HepG2 (cell line): ENCODE results near the gene ELOVL6. TPM values are rescaled to one million over a fixed set of nuclear protein-coding genes. Genes with fewer than 3 reads are reported as not detected.

Source experiments
- CHCHD3 ChIP-seq: sonication (generic); formaldehyde crosslinking; IDR thresholded peaks from 2 replicates; pipeline ENCODE4 v1.8.0; 2022; ENCODE audit warnings: mild to moderate bottlenecking, missing genetic modification reagents, moderate library complexity
- DPF2 ChIP-seq: sonication (generic); formaldehyde crosslinking; IDR thresholded peaks from 2 replicates; pipeline ENCODE4 v1.4.0; 2020; ENCODE audit warnings: mild to moderate bottlenecking, low read depth, missing genetic modification reagents, borderline replicate concordance
- EED ChIP-seq: sonication (generic); formaldehyde crosslinking; IDR thresholded peaks from 2 replicates; pipeline ENCODE4 v1.5.0; 2020; ENCODE audit warnings: mild to moderate bottlenecking, missing genetic modification reagents
- GTF3A ChIP-seq: sonication (generic); formaldehyde crosslinking; conservative IDR thresholded peaks from 2 replicates; pipeline ENCODE4 v1.4.0; 2020; ENCODE audit warnings: mild to moderate bottlenecking, missing genetic modification reagents
- ISL2 ChIP-seq: sonication (generic); formaldehyde crosslinking; IDR thresholded peaks from 2 replicates; pipeline ENCODE4 v1.5.0; 2020; ENCODE audit warnings: missing genetic modification reagents
- KLF12 ChIP-seq: sonication (generic); formaldehyde crosslinking; IDR thresholded peaks from 2 replicates; pipeline ENCODE4 v1.4.0; 2020; ENCODE audit warnings: missing genetic modification reagents, borderline replicate concordance
- NPAS2 ChIP-seq: sonication (generic); formaldehyde crosslinking; IDR thresholded peaks from 2 replicates; pipeline ENCODE4 v1.8.0; 2022; ENCODE audit warnings: mild to moderate bottlenecking, missing genetic modification reagents, borderline replicate concordance
- PCBP1 ChIP-seq: fragments of 200-400 bp; formaldehyde crosslinking; IDR thresholded peaks from 2 replicates; pipeline ENCODE4 v1.6.1; 2017; ENCODE audit warnings: mild to moderate bottlenecking, low read depth, low read length, borderline replicate concordance
- RBM22 ChIP-seq: fragments of 200-400 bp; formaldehyde crosslinking; optimal IDR thresholded peaks from 2 replicates; pipeline ENCODE3; 2017; ENCODE audit warnings: mild to moderate bottlenecking, low read length, moderate library complexity
- RFX1 ChIP-seq: fragments of 450-650 bp; IDR thresholded peaks from 2 replicates; pipeline ENCODE4 v1.6.1; 2017
- SRY ChIP-seq: sonication (generic); formaldehyde crosslinking; IDR thresholded peaks from 2 replicates; pipeline ENCODE4 v1.8.0; 2022; ENCODE audit warnings: mild to moderate bottlenecking, missing genetic modification reagents
- SSRP1 ChIP-seq: IDR thresholded peaks from 2 replicates; pipeline ENCODE4 v1.6.1; 2016; ENCODE audit warnings: control low read depth
- TAF15 ChIP-seq: fragments of 200-400 bp; formaldehyde crosslinking; IDR thresholded peaks from one replicate; pipeline ENCODE4 v1.6.1; 2018; ENCODE audit warnings: mild to moderate bottlenecking, low read depth, low read length; ENCODE audit not compliant: poor library complexity, severe bottlenecking
- TRIM24 ChIP-seq: sonication (generic); formaldehyde crosslinking; IDR thresholded peaks from 2 replicates; pipeline ENCODE4 v1.8.0; 2022; ENCODE audit warnings: mild to moderate bottlenecking, missing genetic modification reagents
- ZNF331 ChIP-seq: sonication (generic); formaldehyde crosslinking; IDR thresholded peaks from 2 replicates; pipeline ENCODE4 v1.4.0; 2020; ENCODE audit warnings: missing genetic modification reagents
- ZNF343 ChIP-seq: sonication (generic); formaldehyde crosslinking; IDR thresholded peaks from 2 replicates; pipeline ENCODE4 v1.4.0; 2020; ENCODE audit warnings: mild to moderate bottlenecking, missing genetic modification reagents
- ZNF552 ChIP-seq: sonication (generic); formaldehyde crosslinking; IDR thresholded peaks from 2 replicates; pipeline ENCODE4 v1.9.0; 2022; ENCODE audit warnings: missing genetic modification reagents, mild to moderate bottlenecking, borderline replicate concordance
- polyA plus RNA-seq, 8 experiments: library from polyadenylated mRNA; depleted of rRNA in 3 of 8; stranded (reverse) in 7 of 8; unstranded in 1 of 8; fragments of >200 nt; fragmentation: Illumina TruSeq in 4 of 8; extraction: Trizol in 4 of 8; gene quantifications; 2 replicates each; pipeline versions ENCODE4 v1.2.1 to v1.2.3, GENCODE V29; 2011 to 2016; ENCODE audit warnings: low read depth in 4 of 8, missing spikeins in 1 of 8, mixed read lengths in 1 of 8; ENCODE audit not compliant: insufficient read depth in 1 of 8
- total RNA-seq, 5 experiments: library from RNA; depleted of rRNA; stranded (reverse); fragments of >200 nt; fragmentation: Illumina TruSeq; extraction: Trizol; gene quantifications; 2 replicates each; pipeline ENCODE4 v1.2.3, GENCODE V29; 2016; ENCODE audit warnings: low read depth in 1 of 5
- TF ChIP-seq, protein P1 (sequence below): IDR thresholded peaks from 2 replicates; pipeline ENCODE4 v1.4.0; 2020; ENCODE audit warnings: mild to moderate bottlenecking, missing genetic modification reagents
- TF ChIP-seq, protein P2 (sequence below): sonication (generic); formaldehyde crosslinking; IDR thresholded peaks from 2 replicates; pipeline ENCODE4 v1.8.1; 2023; ENCODE audit warnings: mild to moderate bottlenecking, inconsistent platforms, moderate library complexity, missing genetic modification reagents, borderline replicate concordance
- TF ChIP-seq, protein P3 (sequence below): conservative IDR thresholded peaks from 2 replicates; pipeline ENCODE4 v1.6.1; 2018; ENCODE audit warnings: missing genetic modification reagents
- TF ChIP-seq, protein P4 (sequence below): sonication (generic); formaldehyde crosslinking; IDR thresholded peaks from 2 replicates; pipeline ENCODE4 v1.4.0; 2020; ENCODE audit warnings: mild to moderate bottlenecking, missing genetic modification reagents, borderline replicate concordance

ELOVL6 gene
- total and polyA plus RNA-seq, 2 of the 13 experiments (the other 11 are each of a cell fraction or from before 2014, with no cell fraction given): 14.1 to 23.2 TPM

DNA sequence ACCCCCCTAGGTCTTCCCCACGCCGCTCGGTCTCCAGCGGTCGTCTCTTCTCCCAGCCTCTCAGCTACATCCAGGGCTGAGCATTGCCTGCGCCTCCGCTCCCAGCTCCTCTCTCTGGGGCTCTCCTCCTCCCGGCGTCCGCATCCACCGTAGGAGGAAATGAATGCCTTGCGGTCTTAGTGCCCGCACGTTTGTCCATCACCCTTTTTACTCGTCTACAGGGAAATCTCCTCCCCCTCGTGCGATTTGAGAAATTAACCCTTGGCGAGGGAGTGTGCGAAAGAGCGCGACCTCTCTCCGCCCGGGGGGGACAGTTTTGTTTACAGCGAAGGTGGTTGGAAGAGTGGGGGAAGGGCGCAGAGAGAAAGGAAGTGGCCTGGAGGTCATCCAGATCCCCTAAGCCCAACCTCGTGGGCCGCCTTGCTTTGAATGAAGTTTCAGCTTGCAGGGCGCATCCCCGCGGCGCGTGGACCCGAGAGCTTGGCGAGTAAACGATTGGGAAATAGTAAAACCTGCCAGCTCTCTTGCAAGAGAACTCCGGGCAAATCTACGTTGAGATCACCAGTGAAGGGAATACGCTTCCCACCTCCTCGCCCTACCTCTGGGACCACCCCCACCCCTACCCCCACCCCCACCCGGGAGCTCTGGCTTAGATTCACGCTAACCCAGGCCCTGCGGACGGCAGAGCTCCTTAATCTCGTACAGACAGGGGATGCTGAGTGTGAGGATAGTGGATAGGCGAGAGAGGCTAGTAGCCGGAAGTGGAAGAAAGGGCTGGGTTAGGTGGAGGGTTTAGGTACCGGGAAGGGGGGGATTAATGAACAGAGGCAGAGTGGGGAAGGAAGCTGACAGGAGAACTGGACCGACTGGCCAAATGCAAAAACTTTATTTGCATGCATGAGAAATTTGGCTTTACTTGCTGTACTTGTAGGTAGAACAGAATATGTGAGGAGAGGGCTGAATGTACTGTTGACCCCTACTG, at the start of gene ELOVL6 (continued):
- TF ChIP-seq, protein P1, sequence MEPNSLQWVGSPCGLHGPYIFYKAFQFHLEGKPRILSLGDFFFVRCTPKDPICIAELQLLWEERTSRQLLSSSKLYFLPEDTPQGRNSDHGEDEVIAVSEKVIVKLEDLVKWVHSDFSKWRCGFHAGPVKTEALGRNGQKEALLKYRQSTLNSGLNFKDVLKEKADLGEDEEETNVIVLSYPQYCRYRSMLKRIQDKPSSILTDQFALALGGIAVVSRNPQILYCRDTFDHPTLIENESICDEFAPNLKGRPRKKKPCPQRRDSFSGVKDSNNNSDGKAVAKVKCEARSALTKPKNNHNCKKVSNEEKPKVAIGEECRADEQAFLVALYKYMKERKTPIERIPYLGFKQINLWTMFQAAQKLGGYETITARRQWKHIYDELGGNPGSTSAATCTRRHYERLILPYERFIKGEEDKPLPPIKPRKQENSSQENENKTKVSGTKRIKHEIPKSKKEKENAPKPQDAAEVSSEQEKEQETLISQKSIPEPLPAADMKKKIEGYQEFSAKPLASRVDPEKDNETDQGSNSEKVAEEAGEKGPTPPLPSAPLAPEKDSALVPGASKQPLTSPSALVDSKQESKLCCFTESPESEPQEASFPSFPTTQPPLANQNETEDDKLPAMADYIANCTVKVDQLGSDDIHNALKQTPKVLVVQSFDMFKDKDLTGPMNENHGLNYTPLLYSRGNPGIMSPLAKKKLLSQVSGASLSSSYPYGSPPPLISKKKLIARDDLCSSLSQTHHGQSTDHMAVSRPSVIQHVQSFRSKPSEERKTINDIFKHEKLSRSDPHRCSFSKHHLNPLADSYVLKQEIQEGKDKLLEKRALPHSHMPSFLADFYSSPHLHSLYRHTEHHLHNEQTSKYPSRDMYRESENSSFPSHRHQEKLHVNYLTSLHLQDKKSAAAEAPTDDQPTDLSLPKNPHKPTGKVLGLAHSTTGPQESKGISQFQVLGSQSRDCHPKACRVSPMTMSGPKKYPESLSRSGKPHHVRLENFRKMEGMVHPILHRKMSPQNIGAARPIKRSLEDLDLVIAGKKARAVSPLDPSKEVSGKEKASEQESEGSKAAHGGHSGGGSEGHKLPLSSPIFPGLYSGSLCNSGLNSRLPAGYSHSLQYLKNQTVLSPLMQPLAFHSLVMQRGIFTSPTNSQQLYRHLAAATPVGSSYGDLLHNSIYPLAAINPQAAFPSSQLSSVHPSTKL: peak; percentile 84
- TF ChIP-seq GTF3A (CRISPR knock-in tag): no peak
- TF ChIP-seq PCBP1: no peak
- TF ChIP-seq DPF2 (CRISPR knock-in tag): peak; percentile 54; the same call in 1 of the 2 replicates
- no peak; the same call in 1 of the 2 replicates for TF ChIP-seq ZNF552 (CRISPR knock-in tag)
- TF ChIP-seq, protein P2, sequence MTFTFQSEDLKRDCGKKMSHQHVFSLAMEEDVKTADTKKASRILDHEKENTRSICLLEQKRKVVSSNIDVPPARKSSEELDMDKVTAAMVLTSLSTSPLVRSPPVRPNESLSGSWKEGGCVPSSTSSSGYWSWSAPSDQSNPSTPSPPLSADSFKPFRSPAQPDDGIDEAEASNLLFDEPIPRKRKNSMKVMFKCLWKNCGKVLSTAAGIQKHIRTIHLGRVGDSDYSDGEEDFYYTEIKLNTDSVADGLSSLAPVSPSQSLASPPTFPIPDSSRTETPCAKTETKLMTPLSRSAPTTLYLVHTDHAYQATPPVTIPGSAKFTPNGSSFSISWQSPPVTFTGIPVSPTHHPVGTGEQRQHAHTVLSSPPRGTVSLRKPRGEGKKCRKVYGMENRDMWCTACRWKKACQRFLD (CRISPR knock-in tag): no peak
- peak; percentile 44; the same call in 1 of the 2 replicates for TF ChIP-seq ZNF331
- no peak for TF ChIP-seq RBM22
- TF ChIP-seq, protein P3, sequence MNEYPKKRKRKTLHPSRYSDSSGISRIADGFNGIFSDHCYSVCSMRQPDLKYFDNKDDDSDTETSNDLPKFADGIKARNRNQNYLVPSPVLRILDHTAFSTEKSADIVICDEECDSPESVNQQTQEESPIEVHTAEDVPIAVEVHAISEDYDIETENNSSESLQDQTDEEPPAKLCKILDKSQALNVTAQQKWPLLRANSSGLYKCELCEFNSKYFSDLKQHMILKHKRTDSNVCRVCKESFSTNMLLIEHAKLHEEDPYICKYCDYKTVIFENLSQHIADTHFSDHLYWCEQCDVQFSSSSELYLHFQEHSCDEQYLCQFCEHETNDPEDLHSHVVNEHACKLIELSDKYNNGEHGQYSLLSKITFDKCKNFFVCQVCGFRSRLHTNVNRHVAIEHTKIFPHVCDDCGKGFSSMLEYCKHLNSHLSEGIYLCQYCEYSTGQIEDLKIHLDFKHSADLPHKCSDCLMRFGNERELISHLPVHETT (CRISPR knock-in tag): no peak
- TF ChIP-seq RFX1: no peak
- TF ChIP-seq EED (CRISPR knock-in tag): no peak
- TF ChIP-seq KLF12 (CRISPR knock-in tag): no peak
- TF ChIP-seq SRY: no peak; the same call in 1 of the 2 replicates
- TF ChIP-seq SSRP1 (CRISPR knock-in tag): no peak
- TF ChIP-seq ISL2 (CRISPR knock-in tag): 0 out of 2 replicates have a peak, but pooled peaks have one; percentile 48
- TF ChIP-seq, protein P4, sequence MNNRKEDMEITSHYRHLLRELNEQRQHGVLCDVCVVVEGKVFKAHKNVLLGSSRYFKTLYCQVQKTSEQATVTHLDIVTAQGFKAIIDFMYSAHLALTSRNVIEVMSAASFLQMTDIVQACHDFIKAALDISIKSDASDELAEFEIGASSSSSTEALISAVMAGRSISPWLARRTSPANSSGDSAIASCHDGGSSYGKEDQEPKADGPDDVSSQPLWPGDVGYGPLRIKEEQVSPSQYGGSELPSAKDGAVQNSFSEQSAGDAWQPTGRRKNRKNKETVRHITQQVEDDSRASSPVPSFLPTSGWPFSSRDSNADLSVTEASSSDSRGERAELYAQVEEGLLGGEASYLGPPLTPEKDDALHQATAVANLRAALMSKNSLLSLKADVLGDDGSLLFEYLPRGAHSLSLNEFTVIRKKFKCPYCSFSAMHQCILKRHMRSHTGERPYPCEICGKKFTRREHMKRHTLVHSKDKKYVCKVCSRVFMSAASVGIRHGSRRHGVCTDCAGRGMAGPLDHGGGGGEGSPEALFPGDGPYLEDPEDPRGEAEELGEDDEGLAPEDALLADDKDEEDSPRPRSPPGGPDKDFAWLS: no peak
- TF ChIP-seq NPAS2 (CRISPR knock-in tag): no peak
- TF ChIP-seq ZNF343: 0 out of 2 replicates have a peak, but pooled peaks have one; percentile 57
- TF ChIP-seq TRIM24 (CRISPR knock-in tag): no peak
- TF ChIP-seq CHCHD3 (CRISPR knock-in tag): no peak
- no peak for TF ChIP-seq TAF15
